K562 (cell line): ENCODE results near the gene NECTIN4.

ENCODE experiments used
- SETDB1 ChIP-seq: IDR thresholded peaks from one replicate; pipeline ENCODE4 v1.6.1; 2012; ENCODE audit warnings: low read length, control low read depth, inconsistent platforms
- ZZZ3 ChIP-seq: fragments of 450-650 bp; IDR thresholded peaks from 2 replicates; pipeline ENCODE4 v1.6.1; 2016; ENCODE audit warnings: antibody characterized with exemption, mild to moderate bottlenecking, moderate library complexity
- TF ChIP-seq, protein P1 (sequence below): sonication (generic); formaldehyde crosslinking; IDR thresholded peaks from 2 replicates; pipeline ENCODE4 v1.8.0; 2023; ENCODE audit warnings: mild to moderate bottlenecking, missing genetic modification reagents
- TF ChIP-seq, protein P2 (sequence below), 2 experiments: fragments of 450-650 bp; formaldehyde crosslinking in 1 of 2; IDR thresholded peaks; 2 replicates each; pipeline versions ENCODE4 v1.4.0 to v1.6.1; 2014 to 2020; ENCODE audit warnings: mild to moderate bottlenecking in 2 of 2, borderline replicate concordance in 1 of 2, low read depth in 1 of 2

DNA sequence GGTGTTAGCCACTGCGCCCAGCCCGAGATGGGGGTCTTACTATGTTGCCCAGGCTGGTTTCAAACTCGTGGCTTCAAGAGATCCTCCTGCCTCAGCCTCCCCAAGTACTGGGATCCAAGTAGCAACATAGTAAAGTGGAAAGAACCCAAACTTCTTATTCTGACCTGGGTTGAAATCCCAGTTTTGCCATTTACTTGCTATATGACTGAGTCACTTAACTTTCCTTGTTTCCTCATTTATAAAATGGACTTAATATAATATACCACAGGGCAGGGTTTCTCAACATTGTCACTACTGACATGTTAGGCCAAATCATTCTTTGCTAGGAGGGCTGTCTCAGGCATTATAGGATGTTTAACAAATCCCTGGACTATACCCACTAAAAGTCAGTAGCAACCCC lies 21.8 kb upstream of the NECTIN4 start:
- TF ChIP-seq, protein P1, sequence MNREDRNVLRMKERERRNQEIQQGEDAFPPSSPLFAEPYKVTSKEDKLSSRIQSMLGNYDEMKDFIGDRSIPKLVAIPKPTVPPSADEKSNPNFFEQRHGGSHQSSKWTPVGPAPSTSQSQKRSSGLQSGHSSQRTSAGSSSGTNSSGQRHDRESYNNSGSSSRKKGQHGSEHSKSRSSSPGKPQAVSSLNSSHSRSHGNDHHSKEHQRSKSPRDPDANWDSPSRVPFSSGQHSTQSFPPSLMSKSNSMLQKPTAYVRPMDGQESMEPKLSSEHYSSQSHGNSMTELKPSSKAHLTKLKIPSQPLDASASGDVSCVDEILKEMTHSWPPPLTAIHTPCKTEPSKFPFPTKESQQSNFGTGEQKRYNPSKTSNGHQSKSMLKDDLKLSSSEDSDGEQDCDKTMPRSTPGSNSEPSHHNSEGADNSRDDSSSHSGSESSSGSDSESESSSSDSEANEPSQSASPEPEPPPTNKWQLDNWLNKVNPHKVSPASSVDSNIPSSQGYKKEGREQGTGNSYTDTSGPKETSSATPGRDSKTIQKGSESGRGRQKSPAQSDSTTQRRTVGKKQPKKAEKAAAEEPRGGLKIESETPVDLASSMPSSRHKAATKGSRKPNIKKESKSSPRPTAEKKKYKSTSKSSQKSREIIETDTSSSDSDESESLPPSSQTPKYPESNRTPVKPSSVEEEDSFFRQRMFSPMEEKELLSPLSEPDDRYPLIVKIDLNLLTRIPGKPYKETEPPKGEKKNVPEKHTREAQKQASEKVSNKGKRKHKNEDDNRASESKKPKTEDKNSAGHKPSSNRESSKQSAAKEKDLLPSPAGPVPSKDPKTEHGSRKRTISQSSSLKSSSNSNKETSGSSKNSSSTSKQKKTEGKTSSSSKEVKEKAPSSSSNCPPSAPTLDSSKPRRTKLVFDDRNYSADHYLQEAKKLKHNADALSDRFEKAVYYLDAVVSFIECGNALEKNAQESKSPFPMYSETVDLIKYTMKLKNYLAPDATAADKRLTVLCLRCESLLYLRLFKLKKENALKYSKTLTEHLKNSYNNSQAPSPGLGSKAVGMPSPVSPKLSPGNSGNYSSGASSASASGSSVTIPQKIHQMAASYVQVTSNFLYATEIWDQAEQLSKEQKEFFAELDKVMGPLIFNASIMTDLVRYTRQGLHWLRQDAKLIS (CRISPR knock-in tag) = no peak
- no peak for TF ChIP-seq SETDB1
- TF ChIP-seq ZZZ3 = no peak
- TF ChIP-seq, protein P2, sequence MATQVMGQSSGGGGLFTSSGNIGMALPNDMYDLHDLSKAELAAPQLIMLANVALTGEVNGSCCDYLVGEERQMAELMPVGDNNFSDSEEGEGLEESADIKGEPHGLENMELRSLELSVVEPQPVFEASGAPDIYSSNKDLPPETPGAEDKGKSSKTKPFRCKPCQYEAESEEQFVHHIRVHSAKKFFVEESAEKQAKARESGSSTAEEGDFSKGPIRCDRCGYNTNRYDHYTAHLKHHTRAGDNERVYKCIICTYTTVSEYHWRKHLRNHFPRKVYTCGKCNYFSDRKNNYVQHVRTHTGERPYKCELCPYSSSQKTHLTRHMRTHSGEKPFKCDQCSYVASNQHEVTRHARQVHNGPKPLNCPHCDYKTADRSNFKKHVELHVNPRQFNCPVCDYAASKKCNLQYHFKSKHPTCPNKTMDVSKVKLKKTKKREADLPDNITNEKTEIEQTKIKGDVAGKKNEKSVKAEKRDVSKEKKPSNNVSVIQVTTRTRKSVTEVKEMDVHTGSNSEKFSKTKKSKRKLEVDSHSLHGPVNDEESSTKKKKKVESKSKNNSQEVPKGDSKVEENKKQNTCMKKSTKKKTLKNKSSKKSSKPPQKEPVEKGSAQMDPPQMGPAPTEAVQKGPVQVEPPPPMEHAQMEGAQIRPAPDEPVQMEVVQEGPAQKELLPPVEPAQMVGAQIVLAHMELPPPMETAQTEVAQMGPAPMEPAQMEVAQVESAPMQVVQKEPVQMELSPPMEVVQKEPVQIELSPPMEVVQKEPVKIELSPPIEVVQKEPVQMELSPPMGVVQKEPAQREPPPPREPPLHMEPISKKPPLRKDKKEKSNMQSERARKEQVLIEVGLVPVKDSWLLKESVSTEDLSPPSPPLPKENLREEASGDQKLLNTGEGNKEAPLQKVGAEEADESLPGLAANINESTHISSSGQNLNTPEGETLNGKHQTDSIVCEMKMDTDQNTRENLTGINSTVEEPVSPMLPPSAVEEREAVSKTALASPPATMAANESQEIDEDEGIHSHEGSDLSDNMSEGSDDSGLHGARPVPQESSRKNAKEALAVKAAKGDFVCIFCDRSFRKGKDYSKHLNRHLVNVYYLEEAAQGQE (IDR thresholded peaks at IDR 0.05; ENCODE audit: borderline replicate concordance) = no peak
- TF ChIP-seq, protein P2 (CRISPR knock-in tag; IDR thresholded peaks at IDR 0.05; ENCODE audit: low read depth) = no peak
